K562 (cell line): ENCODE data around the gene CACNG5. TPM values are rescaled to one million over a fixed set of nuclear protein-coding genes. Genes with fewer than 3 reads are reported as not detected.

ENCODE experiments used
- ATAC-seq: fragments of 200-7000 bp; cut with Tn5 transposase; 3 replicates; pipeline ENCODE4 v1.9.1; 2020; ENCODE audit warnings: moderate library complexity
- BruUV-seq: library from RNA; stranded (reverse); fragments of 400-500 nt; replicated peaks from 2 replicates; lab custom pipeline; 2021; lab: Mats Ljungman, UMichigan
- CTCF ChIA-PET: fragments of 300-600 bp; formaldehyde crosslinking; extraction: SDS; loops from one replicate; lab custom pipeline; 2021; ENCODE audit warnings: low intra/inter-chr PET ratio; lab: Yijun Ruan, JAX
- POLR2A ChIA-PET: fragments of 300-600, 350-650 bp; sonication (Branson Sonifier 250); formaldehyde crosslinking; extraction: SDS; loops from one replicate; lab custom pipeline; 2021; ENCODE audit warnings: antibody characterized with exemption, inconsistent platforms; lab: Yijun Ruan, JAX
- DNase-seq, 4 experiments: peaks; one replicate each; pipeline versions ENCODE4 v3.0.0 to v3.0.0-alpha.2; 2011 to 2018; ENCODE audit warnings: low spot score in 3 of 4, mixed read lengths in 3 of 4; ENCODE audit errors: extremely low read depth in 1 of 4
- FAIRE-seq: peaks from 2 replicates; lab custom pipeline; 2011; peaks lifted over from hg19 to GRCh38; lab: Jason Lieb, UNC
- H2AFZ ChIP-seq: 2 replicates; pipeline ENCODE4 v1.6.0; 2011; ENCODE audit warnings: low read depth, low read length, control low read depth, inconsistent platforms
- H3K27ac ChIP-seq: fragments of 200-600 bp; 3 replicates; pipeline ENCODE4 v1.8.0; 2011; ENCODE audit warnings: low read depth, mild to moderate bottlenecking, control low read depth, inconsistent platforms, low read length, moderate library complexity, mixed read lengths; ENCODE audit errors: extremely low read depth
- H3K27me3 ChIP-seq, 2 experiments: fragments of 300-600 bp in 1 of 2; 2 replicates in 1 of 2; 3 replicates in 1 of 2; pipeline versions ENCODE4 v1.6.0 to v1.8.0; 2011; ENCODE audit warnings: inconsistent platforms in 2 of 2, low read length in 2 of 2, mild to moderate bottlenecking in 1 of 2, mixed read lengths in 1 of 2, moderate library complexity in 1 of 2; ENCODE audit not compliant: control insufficient read depth in 2 of 2, insufficient read depth in 2 of 2
- H3K36me3 ChIP-seq: fragments of 300-600 bp; 3 replicates; pipeline ENCODE4 v1.8.0; 2011; ENCODE audit warnings: mild to moderate bottlenecking, low read length, inconsistent platforms; ENCODE audit not compliant: control insufficient read depth, insufficient read depth
- H3K4me1 ChIP-seq, 2 experiments: fragments of 200-600 bp in 1 of 2; replicated peaks in 1 of 2; 2 replicates in 1 of 2; 3 replicates in 1 of 2; pipeline versions ENCODE4 v1.5.1 to v1.8.0; 2011; ENCODE audit warnings: inconsistent platforms in 2 of 2, low read length in 2 of 2, mild to moderate bottlenecking in 1 of 2, mixed read lengths in 1 of 2, moderate library complexity in 1 of 2; ENCODE audit not compliant: control insufficient read depth in 2 of 2, insufficient read depth in 2 of 2
- H3K4me2 ChIP-seq: 2 replicates; pipeline ENCODE4 v1.6.1; 2011; ENCODE audit warnings: low read length, control low read depth, inconsistent platforms, mixed read lengths; ENCODE audit not compliant: insufficient read depth
- H3K4me3 ChIP-seq: fragments of 200-600 bp; sonication (generic), shearing (Covaris generic); 2 replicates; pipeline ENCODE4 v1.5.1; 2016; ENCODE audit warnings: control low read depth, inconsistent platforms
- H3K79me2 ChIP-seq: fragments of 200-600 bp; 3 replicates; pipeline ENCODE4 v1.8.0; 2011; ENCODE audit warnings: low read length, inconsistent platforms; ENCODE audit not compliant: control insufficient read depth, insufficient read depth
- H3K9ac ChIP-seq, 2 experiments: 2 replicates each; pipeline versions ENCODE4 v1.6.0 to v1.6.1; 2011; ENCODE audit warnings: low read depth in 2 of 2, low read length in 2 of 2, control low read depth in 1 of 2, inconsistent platforms in 1 of 2, mild to moderate bottlenecking in 1 of 2, mixed read lengths in 1 of 2; ENCODE audit not compliant: insufficient read depth in 1 of 2
- H3K9me1 ChIP-seq: one replicate; pipeline ENCODE4 v1.6.0; 2011; ENCODE audit warnings: inconsistent platforms, mild to moderate bottlenecking, low read length, moderate library complexity; ENCODE audit not compliant: control insufficient read depth, insufficient read depth
- H3K9me3 ChIP-seq: replicated peaks from 2 replicates; pipeline ENCODE4 v1.5.1; 2011; ENCODE audit warnings: low read depth, low read length, inconsistent platforms; ENCODE audit not compliant: control insufficient read depth, insufficient read depth
- H4K20me1 ChIP-seq: replicated peaks from 2 replicates; pipeline ENCODE4 v1.6.1; 2011; ENCODE audit warnings: low read length, inconsistent platforms, mixed read lengths; ENCODE audit not compliant: control insufficient read depth, insufficient read depth
- CCAR2 ChIP-seq: fragments of 200-400 bp; formaldehyde crosslinking; IDR thresholded peaks from 2 replicates; pipeline ENCODE4 v1.6.1; 2017; ENCODE audit warnings: mild to moderate bottlenecking, low read depth, low read length
- CLOCK ChIP-seq: fragments of 250-450 bp; sonication (Bioruptor Pico); IDR thresholded peaks from 2 replicates; pipeline ENCODE4 v1.4.0; 2020; ENCODE audit warnings: mild to moderate bottlenecking, moderate library complexity, borderline replicate concordance
- CTBP1 ChIP-seq: fragments of 450-650 bp; IDR thresholded peaks from 2 replicates; pipeline ENCODE4 v1.6.1; 2016; ENCODE audit warnings: borderline replicate concordance
- HINFP ChIP-seq: fragments of 450-650 bp; conservative IDR thresholded peaks from 2 replicates; pipeline ENCODE4 v1.6.1; 2016; ENCODE audit warnings: missing genetic modification characterization, low read depth, mild to moderate bottlenecking, control low read depth, missing compliant biosample characterization
- MYBL2 ChIP-seq, 2 experiments: fragments of 450-650 bp in 1 of 2; sonication (generic) in 1 of 2; formaldehyde crosslinking in 1 of 2; IDR thresholded peaks; 2 replicates each; pipeline versions ENCODE4 v1.6.1 to v1.8.1; 2017 to 2022; ENCODE audit warnings: borderline replicate concordance in 1 of 2, inconsistent platforms in 1 of 2, low read depth in 1 of 2, mild to moderate bottlenecking in 1 of 2, missing genetic modification reagents in 1 of 2, moderate library complexity in 1 of 2
- PCBP2 ChIP-seq: fragments of 200-400 bp; formaldehyde crosslinking; IDR thresholded peaks from 2 replicates; pipeline ENCODE4 v1.6.1; 2018; ENCODE audit warnings: low read length, low read depth, mild to moderate bottlenecking, moderate library complexity; ENCODE audit not compliant: poor library complexity, severe bottlenecking
- RBM25 ChIP-seq: fragments of 200-400 bp; formaldehyde crosslinking; IDR thresholded peaks from 2 replicates; pipeline ENCODE4 v1.6.1; 2018; ENCODE audit warnings: low read length, low read depth, moderate library complexity; ENCODE audit not compliant: severe bottlenecking
- THAP7 ChIP-seq: fragments of 250-450 bp; sonication (Bioruptor Pico); IDR thresholded peaks from 2 replicates; pipeline ENCODE4 v1.5.0; 2021
- ZNF444 ChIP-seq: fragments of 250-450 bp; sonication (Bioruptor Pico); IDR thresholded peaks from 2 replicates; pipeline ENCODE4 v1.4.0; 2020; ENCODE audit warnings: mild to moderate bottlenecking, moderate library complexity
- WGBS: fragments of 100-300 bp; shearing (Covaris generic); methylation state at CpG from one replicate; pipeline ENCODE4 v1.1.6; 2016; ENCODE audit warnings: low coverage, mixed read lengths; ENCODE audit not compliant: insufficient coverage; ENCODE audit errors: missing lambda C conversion rate; 5-methylcytosine and 5-hydroxymethylcytosine counted together
- in situ Hi-C: fragments of 300-500 bp; cut with MboI; formaldehyde crosslinking; loops from 4 replicates; pipeline ENCODE4 v1.15.0; 2018; ENCODE audit warnings: inconsistent platforms, mixed read lengths
- intact Hi-C: fragments of 100-400 bp; cut with micrococcal nuclease; formaldehyde crosslinking; loops from 2 replicates; pipeline ENCODE4 v1.14.2; 2022
- polyA plus RNA-seq, 8 experiments: library from polyadenylated mRNA; depleted of rRNA in 4 of 8; stranded (reverse) in 5 of 8; unstranded in 3 of 8; fragments of >200 nt; fragmentation: Nextera tagmentation in 2 of 8; fragmentation: Illumina TruSeq in 1 of 8; extraction: Ambion mirVana in 2 of 8; extraction: Trizol in 1 of 8; gene quantifications; 2 replicates each; pipeline versions ENCODE4 v1.2.1 to v1.2.3, GENCODE V29; 2011 to 2014; ENCODE audit warnings: inconsistent platforms in 1 of 8, missing spikeins in 1 of 8
- total RNA-seq, 7 experiments: library from RNA; depleted of rRNA in 6 of 7; stranded (reverse); fragments of >200 nt in 6 of 7; fragmentation: Illumina TruSeq in 2 of 7; extraction: Trizol in 2 of 7; gene quantifications; 2 replicates each; pipeline versions ENCODE4 v1.2.1 to v1.2.3, GENCODE V29; 2011 to 2021; ENCODE audit warnings: low replicate concordance in 1 of 7

The CACNG5 gene
- total and polyA plus RNA-seq, 9 of the 15 experiments (the other 6 are each of a cell fraction or from before 2014, with no cell fraction given): not detected

- H3K27me3 ChIP-seq: peaks cover 3 to 30% of the 10 kb centered on the region in 2 experiments; a peak in 3 of 5 replicates
- POLR2A ChIA-PET: interaction anchor here (1.2 kb wide), 1 partner anchor 9 kb away, joined by 3 read pairs; no protein-coding TSS in a partner anchor
Observed at GRCh38 chr17:66842959-66843358, 8.0 kb downstream of the CACNG5 start.

DNA sequence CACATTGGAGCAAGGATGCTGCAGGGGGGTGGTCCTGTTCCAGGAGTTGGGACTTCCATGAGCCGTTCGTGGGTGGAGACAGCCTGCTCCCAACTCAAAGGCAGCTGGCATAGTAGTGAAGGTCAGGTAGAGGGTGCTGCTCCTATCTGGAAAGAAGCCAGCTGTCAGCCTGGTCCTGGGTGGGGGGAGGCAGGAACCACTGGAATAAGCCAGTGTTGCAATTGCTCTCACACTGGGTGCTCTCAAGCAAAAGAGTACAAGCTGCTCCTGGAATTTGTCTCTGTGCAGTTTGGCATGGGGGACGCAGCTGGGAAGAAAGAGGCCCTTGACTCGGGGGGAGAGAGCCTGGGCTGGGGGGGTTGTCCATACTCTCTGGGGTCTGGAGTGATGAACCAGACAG, 8.7 kb downstream of the CACNG5 start:
- Histone ChIP-seq H3K9me3 (no peaks in the 10 kb centered on the region), H2AFZ (no peak overlapping the region), H3K36me3 (no peaks in the 10 kb centered on the region), H3K9me1 (no peaks in the 10 kb centered on the region), H3K79me2 (no peaks in the 10 kb centered on the region), H3K9ac (no peak overlapping the region), H3K27ac (no peak overlapping the region), H3K4me3 (no peak overlapping the region), H3K27me3 (peaks cover 3 to 24% of the 10 kb centered on the region in 2 experiments; a peak in 3 of 5 replicates), H4K20me1 (0 out of 2 replicates have a peak, but pooled peaks cover 4% of the 10 kb centered on the region), H3K4me2 (no peak overlapping the region), H3K4me1 (no peaks in the 10 kb centered on the region)
- WGBS: 0% methylated on average over 4 of the region's 4 CpGs
- intact Hi-C loops (no loop called here), in situ Hi-C loops (no loop called here)
- FAIRE-seq (no peak), ATAC-seq (no peak), DNase-seq (no peak)
- no TSS peak for BruUV-seq
- ChIA-PET POLR2A (interaction anchor here (0.6 kb wide), 1 partner anchor 8 kb away, joined by 3 read pairs; the partner anchor contains the start of gene CACNG5), CTCF (no interaction called here)
- TF ChIP-seq MYBL2 (IDR thresholded peaks at IDR 0.05; ENCODE audit: low read depth): no peak
- no peak for TF ChIP-seq MYBL2 (CRISPR knock-in tag; IDR thresholded peaks at IDR 0.05; ENCODE audit: borderline replicate concordance)
- no peak for TF ChIP-seq CLOCK
- no peak for TF ChIP-seq PCBP2
- no peak for TF ChIP-seq CCAR2
- no peak for TF ChIP-seq HINFP
- no peak for TF ChIP-seq CTBP1
- no peak for TF ChIP-seq ZNF444 (CRISPR knock-in tag)

More at GRCh38 chr17:66842959-66843358, 8.0 kb downstream of the CACNG5 start:
- no peaks in the 10 kb centered on the region for H3K4me1 ChIP-seq
- H3K9ac ChIP-seq: no peak overlapping the region
- no TSS peak for BruUV-seq
- H3K9me1 ChIP-seq: no peaks in the 10 kb centered on the region
- in situ Hi-C loops (no loop called here), intact Hi-C loops (no loop called here)
- no peaks in the 10 kb centered on the region for H3K79me2 ChIP-seq
- H4K20me1 ChIP-seq: 0 out of 2 replicates have a peak, but pooled peaks cover 4% of the 10 kb centered on the region
- no peak for FAIRE-seq
- 0% methylated on average over 3 of the region's 3 CpGs for WGBS
- ATAC-seq: no peak
- no peaks in the 10 kb centered on the region for H3K9me3 ChIP-seq
- no peak overlapping the region for H3K4me2 ChIP-seq
- no peak for DNase-seq
- TF ChIP-seq RBM25 (peak; percentile 65), THAP7 (CRISPR knock-in tag) (no peak)
- TF ChIP-seq, all 486 proteins: peak for 1
- H2AFZ ChIP-seq: no peak overlapping the region
- no peak overlapping the region for H3K27ac ChIP-seq
- CTCF ChIA-PET: no interaction called here
- H3K4me3 ChIP-seq: no peak overlapping the region
- H3K36me3 ChIP-seq: no peaks in the 10 kb centered on the region
